Measurements from ENCODE around the gene MYPOP. TPM values are rescaled to one million over a fixed set of nuclear protein-coding genes. Genes with fewer than 3 reads are reported as not detected.

MYPOP gene
- total RNA-seq, 4 donors from 2014 or later = 3.6 to 9.0 (median 5.5) TPM

DNA sequence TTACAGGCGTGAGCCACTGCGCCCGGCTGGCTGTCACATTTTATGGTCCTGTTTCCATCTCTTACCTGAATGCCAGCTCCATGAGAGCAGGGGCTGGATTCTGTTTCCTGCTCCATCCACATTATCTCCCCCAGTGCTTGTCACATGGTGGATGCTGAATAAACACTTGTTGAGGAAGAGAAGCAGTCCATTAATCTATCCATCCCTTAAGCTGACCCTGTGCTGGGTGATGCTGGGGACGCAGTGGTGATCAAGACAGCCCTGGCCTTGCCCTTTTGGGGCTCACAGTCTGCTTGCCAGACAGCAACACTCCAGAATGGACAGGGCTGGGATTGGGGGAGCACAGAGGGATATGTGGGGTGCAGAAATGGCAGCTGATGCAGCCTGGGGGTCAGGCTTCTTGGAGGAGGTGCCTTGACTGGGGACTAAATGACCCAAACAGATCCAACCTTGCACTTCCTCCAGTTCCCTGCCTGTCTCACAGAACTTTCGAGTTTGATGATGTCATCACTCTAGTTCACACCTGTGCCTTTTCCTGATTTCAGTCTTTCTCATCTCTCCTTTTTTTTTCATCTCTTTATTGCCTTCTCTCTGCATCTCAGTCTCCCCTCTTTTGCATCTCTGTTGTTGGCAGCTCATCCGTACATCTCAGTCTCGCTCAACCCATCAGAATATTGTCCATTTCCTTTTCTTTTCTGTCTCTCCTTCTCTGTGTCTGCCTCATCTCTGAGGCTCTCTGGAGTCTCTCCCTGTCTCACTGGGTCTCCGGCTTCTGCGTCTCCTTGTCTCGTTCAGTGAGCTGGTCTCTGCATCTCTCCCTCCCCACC is 21.1 kb downstream of the MYPOP start:
- WGBS, 2 donors = 85% methylated on average over 10 of the region's 10 CpGs
- peaks cover 0 to 23% (median 0%) of the 10 kb centered on the region in 3 donors for H3K36me3 ChIP-seq
- peaks cover 0 to 54% (median 28%) of the 10 kb centered on the region in 4 donors for H3K4me1 ChIP-seq
- H3K9me3 ChIP-seq = no peaks in the 10 kb centered on the region
- no peak overlapping the region for H3K4me3 ChIP-seq
- no peak overlapping the region for H3K27ac ChIP-seq
- no peaks in the 10 kb centered on the region for H3K27me3 ChIP-seq
- TF ChIP-seq, protein P1, sequence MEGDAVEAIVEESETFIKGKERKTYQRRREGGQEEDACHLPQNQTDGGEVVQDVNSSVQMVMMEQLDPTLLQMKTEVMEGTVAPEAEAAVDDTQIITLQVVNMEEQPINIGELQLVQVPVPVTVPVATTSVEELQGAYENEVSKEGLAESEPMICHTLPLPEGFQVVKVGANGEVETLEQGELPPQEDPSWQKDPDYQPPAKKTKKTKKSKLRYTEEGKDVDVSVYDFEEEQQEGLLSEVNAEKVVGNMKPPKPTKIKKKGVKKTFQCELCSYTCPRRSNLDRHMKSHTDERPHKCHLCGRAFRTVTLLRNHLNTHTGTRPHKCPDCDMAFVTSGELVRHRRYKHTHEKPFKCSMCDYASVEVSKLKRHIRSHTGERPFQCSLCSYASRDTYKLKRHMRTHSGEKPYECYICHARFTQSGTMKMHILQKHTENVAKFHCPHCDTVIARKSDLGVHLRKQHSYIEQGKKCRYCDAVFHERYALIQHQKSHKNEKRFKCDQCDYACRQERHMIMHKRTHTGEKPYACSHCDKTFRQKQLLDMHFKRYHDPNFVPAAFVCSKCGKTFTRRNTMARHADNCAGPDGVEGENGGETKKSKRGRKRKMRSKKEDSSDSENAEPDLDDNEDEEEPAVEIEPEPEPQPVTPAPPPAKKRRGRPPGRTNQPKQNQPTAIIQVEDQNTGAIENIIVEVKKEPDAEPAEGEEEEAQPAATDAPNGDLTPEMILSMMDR (IDR thresholded peaks at IDR 0.05) = no peak
- no peak for TF ChIP-seq POLR2A (IDR thresholded peaks at IDR 0.05)
- TF ChIP-seq EP300 (IDR thresholded peaks at IDR 0.05) = no peak
- DNase-seq (ENCODE audit: low spot score in 2 of 2) = no peak

GRCh38 chr19:45879971-45880370 is 22.4 kb downstream of the MYPOP start:
- TF ChIP-seq, protein P1 (IDR thresholded peaks at IDR 0.05) = no peak
- TF ChIP-seq EP300 (IDR thresholded peaks at IDR 0.05) = no peak
- TF ChIP-seq POLR2A (IDR thresholded peaks at IDR 0.05) = no peak
- no peak for DNase-seq (ENCODE audit: low spot score in 2 of 2)
- no peaks in the 10 kb centered on the region for H3K9me3 ChIP-seq
- H3K4me1 ChIP-seq = peaks cover 0 to 49% (median 25%) of the 10 kb centered on the region in 4 donors
- 82 to 83% methylated on average over 2 of the region's 2 CpGs for WGBS, 2 donors
- no peaks in the 10 kb centered on the region for H3K27me3 ChIP-seq
- peaks cover 0 to 20% (median 0%) of the 10 kb centered on the region in 3 donors for H3K36me3 ChIP-seq
- no peak overlapping the region for H3K27ac ChIP-seq
- H3K4me3 ChIP-seq = no peak overlapping the region

GRCh38 chr19:45879055-45879454 is 23.4 kb downstream of the MYPOP start:
- WGBS, 2 donors = 46 to 55% methylated on average over 8 of the region's 8 CpGs
- no peak overlapping the region for H3K27ac ChIP-seq
- DNase-seq (ENCODE audit: low spot score in 2 of 2) = no peak

DNA sequence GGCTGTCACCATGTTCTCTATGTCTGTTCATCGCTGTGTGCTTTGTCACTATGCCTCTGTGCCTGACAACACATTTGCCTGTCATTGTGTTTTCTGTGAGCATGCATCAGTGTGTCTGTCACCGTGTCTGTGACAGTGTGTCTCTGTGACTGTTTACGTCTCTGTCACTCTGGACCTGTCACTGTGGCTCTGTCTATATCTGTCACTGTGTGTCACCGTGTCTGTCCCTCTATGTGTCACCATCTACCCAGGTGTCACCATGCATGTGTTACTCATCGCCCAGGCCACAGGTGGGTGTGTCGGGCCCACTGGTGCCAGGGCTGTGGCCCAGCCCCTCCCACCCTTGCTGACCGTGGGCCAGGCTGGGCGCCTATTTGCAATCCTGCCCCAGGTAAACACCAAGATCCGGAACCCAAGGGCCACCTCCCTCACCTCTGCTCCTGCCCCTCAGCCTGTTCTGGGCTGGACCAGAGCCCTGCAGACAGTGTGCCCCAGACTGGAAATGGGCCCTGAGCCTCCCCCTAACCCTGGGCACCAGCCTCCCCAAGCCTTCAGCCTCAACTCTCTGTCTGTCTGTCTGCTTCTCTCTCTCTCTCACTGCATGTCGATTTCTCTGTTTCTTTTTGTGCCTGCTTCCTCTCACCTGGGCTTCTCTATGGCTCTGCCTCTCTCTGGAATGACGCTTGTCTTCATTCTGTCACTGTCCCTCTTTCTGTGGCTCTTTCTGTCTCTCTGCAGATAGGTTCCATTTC is 24.2 kb downstream of the MYPOP start:
- no peak overlapping the region for H3K27ac ChIP-seq
- DNase-seq (ENCODE audit: low spot score in 2 of 2) = no peak
- peaks cover 0 to 31% (median 9%) of the 10 kb centered on the region in 4 donors for H3K4me1 ChIP-seq
- no peaks in the 10 kb centered on the region for H3K27me3 ChIP-seq
- WGBS, 2 donors = 81 to 86% methylated on average over 9 to 11 of the region's 11 CpGs
- peaks cover 0 to 6% (median 0%) of the 10 kb centered on the region in 3 donors for H3K36me3 ChIP-seq
- H3K4me3 ChIP-seq = no peak overlapping the region
- no peaks in the 10 kb centered on the region for H3K9me3 ChIP-seq
- TF ChIP-seq EP300 (IDR thresholded peaks at IDR 0.05) = no peak
- TF ChIP-seq, protein P1 (IDR thresholded peaks at IDR 0.05) = no peak
- no peak for TF ChIP-seq POLR2A (IDR thresholded peaks at IDR 0.05)

More at GRCh38 chr19:45879055-45879454, 23.4 kb downstream of the MYPOP start:
- TF ChIP-seq EP300 (IDR thresholded peaks at IDR 0.05) (no peak), POLR2A (IDR thresholded peaks at IDR 0.05) (no peak)
- TF ChIP-seq, protein P1 (IDR thresholded peaks at IDR 0.05) = no peak
- peaks cover 0 to 11% (median 0%) of the 10 kb centered on the region in 3 donors for H3K36me3 ChIP-seq
- H3K4me1 ChIP-seq = peaks cover 0 to 39% (median 16%) of the 10 kb centered on the region in 4 donors
- H3K9me3 ChIP-seq = no peaks in the 10 kb centered on the region
- H3K4me3 ChIP-seq = no peak overlapping the region
- no peaks in the 10 kb centered on the region for H3K27me3 ChIP-seq

Data from tibial nerve (tissue), 4 donors.